GM12891 (cell line): Measurements from ENCODE around the gene KRTAP4-3.
"Not testable (repeated sequence)": the region's sequence is repeated elsewhere in the genome, so short reads cannot be mapped to it uniquely, and the experiment has no call there.

Experiments
- DNase-seq: peaks from one replicate; pipeline ENCODE4 v3.0.0; 2011; ENCODE audit warnings: low spot score; ENCODE audit not compliant: insufficient read length
- FAIRE-seq: peaks from 2 replicates; lab custom pipeline; 2011; peaks lifted over from hg19 to GRCh38; lab: Jason Lieb, UNC
- POLR2AphosphoS5 ChIP-seq: IDR thresholded peaks from 2 replicates; pipeline ENCODE4 v1.6.1; 2011; ENCODE audit warnings: low read depth, low read length, control low read depth

Gene KRTAP4-3

GRCh38 chr17:41118721-41119120 lies 49.3 kb downstream of the KRTAP4-3 start:
- FAIRE-seq (no peak), DNase-seq (no peak)
- TF ChIP-seq POLR2AphosphoS5: no peak

- FAIRE-seq, DNase-seq: not testable (repeated sequence)
These were observed 50.1 kb downstream of the KRTAP4-3 start, which contains the start of gene KRTAP4-11 for GRCh38 chr17:41117846-41118386. KRTAP4-11 (minus strand) TSS chr17:41118373; CDS start chr17:41118315, 58 bp downstream.
